HUES64 (cell line): Measurements from ENCODE around the gene ZNF22.

Experiments
- H3K27ac ChIP-seq: 2 replicates; pipeline ENCODE4 v1.7.0; 2013; ENCODE audit warnings: low read depth, low read length, inconsistent platforms
- H3K27me3 ChIP-seq: 2 replicates; pipeline ENCODE4 v1.6.1; 2013; ENCODE audit warnings: mild to moderate bottlenecking, low read length; ENCODE audit not compliant: insufficient read depth
- H3K36me3 ChIP-seq: 2 replicates; pipeline ENCODE4 v1.6.1; 2013; ENCODE audit warnings: mild to moderate bottlenecking, low read length; ENCODE audit not compliant: insufficient read depth
- H3K4me1 ChIP-seq: 2 replicates; pipeline ENCODE4 v1.6.1; 2013; ENCODE audit warnings: mild to moderate bottlenecking, low read length, moderate library complexity; ENCODE audit not compliant: insufficient read depth
- H3K4me3 ChIP-seq: 2 replicates; pipeline ENCODE4 v1.5.1; 2013; ENCODE audit warnings: mild to moderate bottlenecking, low read length, moderate library complexity
- H3K9ac ChIP-seq: 2 replicates; pipeline ENCODE4 v1.6.1; 2013; ENCODE audit warnings: mild to moderate bottlenecking, low read depth, low read length
- H3K9me3 ChIP-seq: 2 replicates; pipeline ENCODE4 v1.6.1; 2013; ENCODE audit warnings: low read depth, low read length; ENCODE audit not compliant: insufficient read depth
- WGBS: fragments of 150-250, 120-280 bp; methylation state at CpG from one replicate; pipeline ENCODE4 v1.1.7; 2013; ENCODE audit warnings: missing lambda C conversion rate; 5-methylcytosine and 5-hydroxymethylcytosine counted together

ZNF22 gene

DNA sequence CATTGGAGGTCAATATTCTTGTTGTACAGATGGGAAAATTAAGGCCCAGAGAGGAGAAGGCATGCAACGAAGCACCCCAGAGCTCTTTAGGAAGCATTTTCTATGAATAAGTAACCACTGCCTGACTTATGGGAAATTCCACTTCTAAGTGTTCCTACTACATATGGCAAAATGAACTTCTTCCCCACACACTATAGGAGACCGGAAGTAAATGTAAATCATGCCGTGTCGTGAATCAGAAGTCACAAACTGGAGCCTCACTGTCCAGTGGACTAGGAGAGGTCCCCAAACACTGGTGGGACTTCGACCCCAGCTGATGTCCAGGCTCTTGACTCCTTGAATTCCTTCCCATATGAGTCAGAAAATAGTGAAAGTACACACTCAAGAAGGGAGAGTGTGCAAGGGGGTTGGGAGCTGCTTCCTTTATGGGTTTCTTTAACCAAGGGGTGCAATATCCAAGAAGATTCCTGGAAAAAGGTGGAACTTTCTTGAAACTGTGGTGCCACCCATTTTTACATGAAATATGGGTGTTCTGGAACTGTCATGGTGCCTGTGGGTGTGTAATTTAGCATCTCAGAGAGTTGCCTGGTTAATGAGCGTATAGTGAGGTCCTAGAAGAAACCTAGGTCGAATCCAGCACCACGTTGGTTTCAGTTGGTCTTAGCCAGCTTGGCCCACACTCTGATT, 34.5 kb upstream of the ZNF22 start:
- no peak overlapping the region for H3K27ac ChIP-seq
- 83% methylated on average over 8 of the region's 8 CpGs for WGBS
- H3K9ac ChIP-seq: no peak overlapping the region
- H3K36me3 ChIP-seq: no peaks in the 10 kb centered on the region; the same call in 1 of the 2 replicates
- no peaks in the 10 kb centered on the region for H3K27me3 ChIP-seq
- no peak overlapping the region for H3K4me3 ChIP-seq
- H3K9me3 ChIP-seq: no peaks in the 10 kb centered on the region
- peaks cover 44% of the 10 kb centered on the region for H3K4me1 ChIP-seq

DNA sequence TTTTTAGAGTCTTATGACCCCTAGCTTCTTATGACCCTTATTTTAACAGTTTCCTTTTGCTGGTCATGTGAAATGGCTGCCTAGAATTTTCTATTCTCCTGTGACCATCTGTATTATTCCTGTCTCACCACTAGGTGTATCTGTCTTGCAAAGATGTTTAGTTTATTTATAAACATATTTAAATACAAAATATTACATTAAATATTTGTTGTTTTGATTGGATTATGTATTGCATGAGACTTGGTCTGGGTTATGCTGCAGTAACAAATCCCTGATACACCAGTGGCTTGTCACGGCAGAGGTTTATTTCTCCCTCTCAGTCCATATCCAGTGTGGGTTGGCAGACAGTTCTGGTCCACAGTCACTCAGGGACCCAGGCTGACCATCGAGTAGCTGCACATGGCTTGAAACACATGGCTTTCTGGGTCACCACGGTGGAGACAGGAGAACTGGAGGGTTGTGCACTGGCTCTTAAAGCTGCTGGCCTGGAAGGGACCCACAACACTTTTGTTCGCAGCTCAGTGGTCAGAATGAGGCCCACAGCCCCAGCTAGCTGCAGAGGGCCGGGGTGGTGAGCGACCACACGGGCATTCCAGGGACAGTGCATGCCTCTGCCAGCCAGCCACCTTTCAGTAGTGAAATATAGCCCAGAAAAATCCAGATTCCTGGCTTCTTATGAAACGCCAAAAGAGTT, 33.8 kb upstream of the ZNF22 start:
- Histone ChIP-seq H3K4me1 (peaks cover 39% of the 10 kb centered on the region), H3K36me3 (no peaks in the 10 kb centered on the region; the same call in 1 of the 2 replicates), H3K27ac (no peak overlapping the region), H3K9ac (no peak overlapping the region), H3K9me3 (no peaks in the 10 kb centered on the region), H3K27me3 (no peaks in the 10 kb centered on the region), H3K4me3 (no peak overlapping the region)
- WGBS: 93% methylated on average over 8 of the region's 8 CpGs

- 88% methylated on average over 2 of the region's 4 CpGs for WGBS
- Histone ChIP-seq H3K9me3 (no peaks in the 10 kb centered on the region), H3K27ac (no peak overlapping the region), H3K4me1 (peaks cover 39% of the 10 kb centered on the region), H3K36me3 (no peaks in the 10 kb centered on the region; the same call in 1 of the 2 replicates), H3K4me3 (no peak overlapping the region), H3K9ac (no peak overlapping the region), H3K27me3 (no peaks in the 10 kb centered on the region)
These were observed 33.1 kb upstream of the ZNF22 start for GRCh38 chr10:44967616-44968015.

GRCh38 chr10:44968091-44968490, 32.6 kb upstream of the ZNF22 start:
- H3K27me3 ChIP-seq: no peaks in the 10 kb centered on the region
- WGBS: 93% methylated on average over 3 of the region's 3 CpGs

GRCh38 chr10:44968500-44969400, 32.0 kb upstream of the ZNF22 start:
- no peak overlapping the region for H3K9ac ChIP-seq
- peaks cover 36% of the 10 kb centered on the region for H3K4me1 ChIP-seq
- 89% methylated on average over 11 of the region's 11 CpGs for WGBS

More at GRCh38 chr10:44968091-44968490, 32.6 kb upstream of the ZNF22 start:
- Histone ChIP-seq H3K4me1 (peaks cover 37% of the 10 kb centered on the region), H3K9me3 (no peaks in the 10 kb centered on the region), H3K9ac (no peak overlapping the region), H3K4me3 (no peak overlapping the region), H3K27ac (no peak overlapping the region), H3K36me3 (no peaks in the 10 kb centered on the region; the same call in 1 of the 2 replicates)

DNA sequence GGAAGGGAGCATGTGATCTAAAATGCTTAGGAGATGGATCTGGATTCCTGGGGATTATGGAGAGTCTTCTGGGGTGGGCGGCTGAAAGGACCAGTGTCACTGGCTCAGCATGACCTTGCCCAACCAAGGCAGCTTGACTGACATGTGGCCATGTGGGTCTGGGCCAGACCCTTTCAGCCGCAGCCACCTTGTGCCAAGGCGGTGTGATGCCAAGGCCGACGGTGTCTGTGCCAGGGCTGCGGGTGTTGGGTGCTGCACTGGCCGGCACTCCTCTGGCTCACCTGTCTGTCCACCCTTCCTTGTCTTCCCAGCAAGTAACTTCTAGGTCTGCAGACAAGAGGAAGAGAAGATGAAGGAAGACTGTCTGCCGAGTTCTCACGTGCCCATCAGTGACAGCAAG, 30.9 kb upstream of the ZNF22 start:
- Histone ChIP-seq H3K4me3 (no peak overlapping the region), H3K27me3 (no peaks in the 10 kb centered on the region), H3K9ac (no peak overlapping the region), H3K36me3 (no peaks in the 10 kb centered on the region; the same call in 1 of the 2 replicates), H3K27ac (no peak overlapping the region), H3K4me1 (peaks cover 33% of the 10 kb centered on the region), H3K9me3 (no peaks in the 10 kb centered on the region)
- 96% methylated on average over 9 of the region's 9 CpGs for WGBS

More at GRCh38 chr10:44968500-44969400, 32.0 kb upstream of the ZNF22 start:
- Histone ChIP-seq H3K36me3 (no peaks in the 10 kb centered on the region; the same call in 1 of the 2 replicates), H3K27me3 (no peaks in the 10 kb centered on the region), H3K27ac (no peak overlapping the region), H3K9me3 (no peaks in the 10 kb centered on the region), H3K4me3 (no peak overlapping the region)

DNA sequence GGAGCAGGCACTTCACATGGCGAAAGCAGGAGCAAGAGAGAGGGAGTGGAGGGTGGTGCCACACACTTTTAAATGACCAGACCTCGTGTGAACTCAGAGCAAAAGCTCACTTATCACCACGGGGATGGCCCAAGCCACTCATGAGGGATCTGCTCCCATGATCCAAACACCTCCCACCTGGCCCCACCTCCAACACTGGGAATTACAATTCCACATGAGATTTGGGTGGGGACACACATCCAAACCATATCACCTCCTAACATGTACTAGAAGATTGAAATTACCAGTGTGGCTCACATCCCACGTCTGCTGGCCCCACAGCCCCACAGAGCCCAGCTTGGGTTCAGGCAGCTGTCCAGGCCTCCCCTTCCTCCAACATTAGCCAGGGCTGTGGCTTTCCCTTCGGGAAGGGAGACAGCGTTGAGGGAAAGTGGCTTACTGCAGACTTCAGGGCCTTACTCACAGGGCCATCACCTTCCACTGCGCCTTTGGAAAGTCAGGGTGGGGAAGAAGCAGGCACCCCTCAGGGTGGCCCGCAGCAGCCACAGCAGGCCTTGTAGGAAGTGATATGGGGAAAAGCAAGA, 29.8 kb upstream of the ZNF22 start:
- no peak overlapping the region for H3K9ac ChIP-seq
- H3K9me3 ChIP-seq: no peaks in the 10 kb centered on the region
- no peak overlapping the region for H3K27ac ChIP-seq
- H3K4me1 ChIP-seq: peaks cover 27% of the 10 kb centered on the region
- H3K36me3 ChIP-seq: no peaks in the 10 kb centered on the region; the same call in 1 of the 2 replicates
- H3K27me3 ChIP-seq: no peaks in the 10 kb centered on the region
- 95% methylated on average over 8 of the region's 8 CpGs for WGBS
- H3K4me3 ChIP-seq: no peak overlapping the region

- Histone ChIP-seq H3K9ac (no peak overlapping the region), H3K4me1 (peaks cover 27% of the 10 kb centered on the region), H3K27me3 (no peaks in the 10 kb centered on the region), H3K4me3 (no peak overlapping the region), H3K36me3 (no peaks in the 10 kb centered on the region; the same call in 1 of the 2 replicates), H3K9me3 (no peaks in the 10 kb centered on the region), H3K27ac (no peak overlapping the region)
- WGBS: 95% methylated on average over 11 of the region's 11 CpGs
These were observed 29.3 kb upstream of the ZNF22 start for GRCh38 chr10:44971434-44971833.

GRCh38 chr10:44971935-44972757, 28.6 kb upstream of the ZNF22 start:
- H3K4me1 ChIP-seq: peaks cover 27% of the 10 kb centered on the region
- no peak overlapping the region for H3K9ac ChIP-seq
- no peaks in the 10 kb centered on the region for H3K9me3 ChIP-seq
- no peak overlapping the region for H3K4me3 ChIP-seq
- no peaks in the 10 kb centered on the region for H3K27me3 ChIP-seq
- H3K27ac ChIP-seq: no peak overlapping the region
- no peaks in the 10 kb centered on the region; the same call in 1 of the 2 replicates for H3K36me3 ChIP-seq
- WGBS: 96% methylated on average over 12 of the region's 12 CpGs

- H3K4me3 ChIP-seq: no peak overlapping the region
- H3K27me3 ChIP-seq: no peaks in the 10 kb centered on the region
- H3K27ac ChIP-seq: no peak overlapping the region
- no peaks in the 10 kb centered on the region; the same call in 1 of the 2 replicates for H3K36me3 ChIP-seq
- H3K9me3 ChIP-seq: no peaks in the 10 kb centered on the region
- peaks cover 22% of the 10 kb centered on the region for H3K4me1 ChIP-seq
- WGBS: 86% methylated on average over 6 of the region's 6 CpGs
- no peak overlapping the region for H3K9ac ChIP-seq
These were observed 27.8 kb upstream of the ZNF22 start for GRCh38 chr10:44972874-44973306.
